ENCODE measurements around the gene FKBP6.
A peak's percentile ranks its signal among the peaks of the same experiment; 100 is the strongest.
"Not testable (repeated sequence)": the region's sequence is repeated elsewhere in the genome, so short reads cannot be mapped to it uniquely, and the experiment has no call there.

Gene FKBP6

DNA sequence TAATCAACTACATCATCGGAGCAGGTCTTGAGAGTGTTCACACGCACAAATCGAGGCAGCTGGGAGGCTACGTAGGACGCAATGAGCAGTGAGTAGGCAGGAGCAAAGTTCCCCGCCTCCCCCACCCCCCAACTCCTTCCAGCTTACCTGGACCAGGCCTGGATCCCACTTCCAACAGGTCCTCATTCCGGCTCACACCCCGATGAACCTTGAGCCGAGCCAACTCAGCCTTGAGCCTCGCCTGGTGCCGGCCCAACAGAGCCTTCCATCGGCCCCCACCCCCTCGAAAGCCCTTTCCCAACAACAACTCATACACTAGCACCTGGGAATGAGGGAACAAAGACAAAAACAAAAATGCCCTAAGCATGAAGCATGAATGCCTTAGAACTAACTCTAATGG lies 20.5 kb upstream of the FKBP6 start:
- Mint-ChIP-seq H3K27ac (no peak overlapping the region), H3K9me3 (no peaks in the 10 kb centered on the region), H3K36me3 (ENCODE audit: low read depth) (peaks cover 17% of the 10 kb centered on the region), H3K4me1 (peaks cover 11% of the 10 kb centered on the region), H3K27me3 (ENCODE audit: low read depth) (no peaks in the 10 kb centered on the region), H3K4me3 (peak overlapping the region; percentile 92 to 97 (median 93))
- TF ChIP-seq, protein P1, sequence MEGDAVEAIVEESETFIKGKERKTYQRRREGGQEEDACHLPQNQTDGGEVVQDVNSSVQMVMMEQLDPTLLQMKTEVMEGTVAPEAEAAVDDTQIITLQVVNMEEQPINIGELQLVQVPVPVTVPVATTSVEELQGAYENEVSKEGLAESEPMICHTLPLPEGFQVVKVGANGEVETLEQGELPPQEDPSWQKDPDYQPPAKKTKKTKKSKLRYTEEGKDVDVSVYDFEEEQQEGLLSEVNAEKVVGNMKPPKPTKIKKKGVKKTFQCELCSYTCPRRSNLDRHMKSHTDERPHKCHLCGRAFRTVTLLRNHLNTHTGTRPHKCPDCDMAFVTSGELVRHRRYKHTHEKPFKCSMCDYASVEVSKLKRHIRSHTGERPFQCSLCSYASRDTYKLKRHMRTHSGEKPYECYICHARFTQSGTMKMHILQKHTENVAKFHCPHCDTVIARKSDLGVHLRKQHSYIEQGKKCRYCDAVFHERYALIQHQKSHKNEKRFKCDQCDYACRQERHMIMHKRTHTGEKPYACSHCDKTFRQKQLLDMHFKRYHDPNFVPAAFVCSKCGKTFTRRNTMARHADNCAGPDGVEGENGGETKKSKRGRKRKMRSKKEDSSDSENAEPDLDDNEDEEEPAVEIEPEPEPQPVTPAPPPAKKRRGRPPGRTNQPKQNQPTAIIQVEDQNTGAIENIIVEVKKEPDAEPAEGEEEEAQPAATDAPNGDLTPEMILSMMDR (IDR thresholded peaks at IDR 0.05; ENCODE audit: unreplicated experiment in 3 of 3): no peak

DNA sequence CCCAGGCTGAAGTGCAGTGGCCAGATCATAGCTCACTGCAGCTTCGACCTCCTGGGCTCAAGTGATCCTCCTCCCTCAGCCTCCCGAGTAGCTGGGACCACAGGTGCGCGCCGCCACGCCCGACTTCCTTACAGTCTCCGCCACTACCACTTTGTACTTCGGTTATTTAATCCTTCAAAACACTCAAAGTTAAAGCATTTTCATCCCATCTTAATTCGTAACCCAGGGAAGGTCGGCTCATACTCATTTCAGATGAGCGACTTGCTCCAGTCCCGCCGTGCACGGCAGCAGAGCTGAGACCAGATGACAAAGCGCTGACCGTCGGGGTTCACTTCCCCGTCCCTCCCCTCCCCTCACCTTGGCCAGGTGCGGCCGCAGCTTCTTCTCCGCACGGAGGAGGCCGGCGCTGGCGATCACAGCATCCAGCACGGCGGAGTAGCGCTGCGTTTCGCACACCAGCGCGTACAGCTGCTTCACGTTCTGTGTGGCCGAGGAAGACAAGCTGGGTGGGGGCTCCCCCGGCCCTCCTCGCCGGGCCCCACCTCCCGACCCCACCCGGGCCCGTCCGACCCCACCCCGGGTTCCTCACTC lies 19.8 kb upstream of the FKBP6 start:
- Mint-ChIP-seq H3K4me1 (peaks cover 11% of the 10 kb centered on the region), H3K36me3 (ENCODE audit: low read depth) (peaks cover 17% of the 10 kb centered on the region), H3K27ac (peak overlapping the region in 2 of 3 experiments; percentile 81 to 83), H3K27me3 (ENCODE audit: low read depth) (no peaks in the 10 kb centered on the region), H3K4me3 (peak overlapping the region; percentile 92 to 97 (median 93)), H3K9me3 (no peaks in the 10 kb centered on the region)
- TF ChIP-seq, protein P1 (IDR thresholded peaks at IDR 0.05; ENCODE audit: unreplicated experiment in 3 of 3): no peak

DNA sequence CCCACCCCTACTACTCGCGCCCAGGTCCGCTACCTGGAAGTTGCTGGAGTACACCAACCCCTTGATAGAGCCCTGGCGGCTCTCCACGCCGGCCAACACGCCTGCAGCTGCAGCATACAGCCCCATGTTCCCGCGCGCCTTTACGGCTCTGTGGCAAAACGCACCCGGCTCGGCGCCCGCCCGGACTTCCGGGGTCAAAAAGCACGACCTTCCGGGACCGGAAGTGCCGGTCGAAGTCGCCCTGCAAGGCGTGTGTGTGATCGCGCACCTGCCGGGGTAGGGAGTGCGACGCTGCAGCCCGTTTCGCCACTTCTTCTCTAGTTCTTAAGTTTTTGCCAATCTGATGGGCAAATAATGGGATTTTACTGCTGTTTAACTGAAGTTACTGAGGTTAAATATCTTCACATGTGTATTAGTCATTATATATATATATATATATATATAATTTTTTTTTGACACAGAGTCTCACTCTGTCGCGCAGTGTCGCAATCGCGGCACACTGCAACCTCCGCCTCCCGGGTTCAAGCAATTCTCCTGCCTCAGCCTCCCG lies 19.2 kb upstream of the FKBP6 start, which contains the start of gene NSUN5:
Gene NSUN5 (minus strand): TSS at position 162 of the 550 bp plus-strand sequence. CDS start 36 bp downstream, at position 126.
- TF ChIP-seq, protein P1 (IDR thresholded peaks at IDR 0.05; ENCODE audit: unreplicated experiment in 3 of 3): no peak
- H3K4me1 Mint-ChIP-seq: peaks cover 11% of the 10 kb centered on the region

DNA sequence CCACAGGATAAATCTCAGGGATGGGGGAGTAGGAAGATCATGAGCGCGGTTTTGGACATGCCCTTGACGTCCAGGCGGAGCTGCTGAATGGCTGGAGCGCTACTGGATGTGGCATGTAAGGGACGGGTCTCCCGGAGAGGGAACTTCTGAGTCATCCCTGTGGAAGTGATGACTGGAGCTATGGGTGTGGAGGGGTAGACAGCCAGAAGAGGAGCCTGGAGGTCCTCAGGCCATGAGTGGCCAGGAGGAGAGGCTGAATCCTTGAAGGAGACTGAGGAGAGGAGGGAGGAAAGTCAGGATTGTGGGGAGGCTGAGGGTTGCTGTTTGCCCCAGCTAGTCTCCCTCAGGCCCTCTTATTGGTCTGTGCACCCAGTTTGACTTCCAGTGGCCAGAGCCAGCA lies 16.5 kb upstream of the FKBP6 start:
- not testable (repeated sequence) for H3K4me3 Mint-ChIP-seq; H3K27me3 Mint-ChIP-seq (ENCODE audit: low read depth); H3K36me3 Mint-ChIP-seq (ENCODE audit: low read depth); H3K27ac Mint-ChIP-seq; H3K9me3 Mint-ChIP-seq
- peaks cover 11% of the 10 kb centered on the region for H3K4me1 Mint-ChIP-seq

More for the DNA sequence above, 19.2 kb upstream of the FKBP6 start, which contains the start of gene NSUN5:
- H3K27me3 Mint-ChIP-seq (ENCODE audit: low read depth): no peaks in the 10 kb centered on the region
- H3K4me3 Mint-ChIP-seq: peak within 1 kb of the TSS; percentile 92 to 97 (median 93)
- peaks cover 17% of the 10 kb centered on the region for H3K36me3 Mint-ChIP-seq (ENCODE audit: low read depth)
- H3K9me3 Mint-ChIP-seq: no peaks in the 10 kb centered on the region
- H3K27ac Mint-ChIP-seq: peak within 1 kb of the TSS in 2 of 3 experiments; percentile 81 to 83

DNA sequence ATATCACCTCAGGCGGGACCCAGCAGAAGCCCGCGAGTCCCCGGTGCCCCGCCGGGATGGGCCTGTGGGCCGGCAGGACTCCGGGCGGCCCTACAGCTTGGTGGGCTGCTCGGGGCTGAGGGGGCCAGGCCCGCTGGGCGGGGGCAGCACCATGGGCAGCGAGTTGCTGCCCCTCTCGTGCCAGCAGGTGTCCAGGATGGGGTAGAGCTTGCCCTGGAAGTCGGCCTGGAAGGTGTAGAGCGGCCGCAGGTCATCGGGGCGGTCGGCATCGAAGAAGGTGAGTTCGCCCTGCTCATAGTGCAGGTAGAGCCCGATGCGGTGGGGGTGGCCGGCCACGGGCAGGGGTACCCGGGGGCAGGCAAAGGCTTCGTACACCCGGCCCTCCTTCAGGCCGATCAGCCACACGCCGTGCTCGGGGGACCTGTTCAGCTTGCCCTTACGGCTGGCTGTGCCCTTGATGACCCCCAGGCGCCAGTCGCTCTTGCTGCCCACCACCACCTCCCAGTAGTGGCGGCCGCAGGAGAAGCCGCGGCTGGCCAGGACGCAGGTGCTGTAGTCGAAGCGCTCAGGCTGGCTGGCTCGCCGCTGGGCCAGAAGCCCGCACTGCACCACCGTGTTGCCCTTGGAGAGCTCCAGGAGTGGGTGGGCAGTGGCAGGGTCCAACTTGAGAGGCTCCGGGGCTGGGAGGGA lies 15.0 kb upstream of the FKBP6 start:
- no peak overlapping the region for H3K4me3 Mint-ChIP-seq
- no peaks in the 10 kb centered on the region for H3K36me3 Mint-ChIP-seq (ENCODE audit: low read depth)
- no peaks in the 10 kb centered on the region for H3K9me3 Mint-ChIP-seq
- no peak overlapping the region for H3K27ac Mint-ChIP-seq
- H3K4me1 Mint-ChIP-seq: peaks cover 3% of the 10 kb centered on the region
- TF ChIP-seq, protein P1 (IDR thresholded peaks at IDR 0.05; ENCODE audit: unreplicated experiment in 3 of 3): no peak
- no peaks in the 10 kb centered on the region for H3K27me3 Mint-ChIP-seq (ENCODE audit: low read depth)

DNA sequence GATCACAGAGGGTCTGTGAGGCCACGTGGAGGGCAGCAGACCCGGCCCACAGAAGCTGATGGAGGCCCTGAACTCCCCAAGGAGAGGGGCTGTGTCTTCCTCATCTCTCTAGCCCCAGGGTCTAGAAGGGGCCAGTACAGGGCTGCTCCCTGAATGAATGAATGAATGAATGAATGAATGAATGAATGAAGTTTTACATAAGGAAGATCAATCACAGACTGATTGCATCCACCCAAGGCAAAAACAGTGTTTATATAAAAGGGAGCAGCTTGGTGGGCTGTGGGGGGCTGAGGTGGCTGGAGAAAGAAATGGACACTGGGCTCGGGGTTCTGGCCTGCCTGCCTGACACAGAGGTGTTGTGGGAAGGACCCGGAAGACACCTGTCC lies 14.4 kb upstream of the FKBP6 start:
- Mint-ChIP-seq H3K4me1 (no peaks in the 10 kb centered on the region), H3K36me3 (ENCODE audit: low read depth) (no peaks in the 10 kb centered on the region), H3K4me3 (no peak overlapping the region), H3K27me3 (ENCODE audit: low read depth) (no peaks in the 10 kb centered on the region), H3K9me3 (no peaks in the 10 kb centered on the region), H3K27ac (no peak overlapping the region)
- TF ChIP-seq, protein P1 (IDR thresholded peaks at IDR 0.05; ENCODE audit: unreplicated experiment in 3 of 3): no peak
